HG02571 (cell line): ENCODE measurements around the gene NDUFS8.
"Not testable (repeated sequence)": the region's sequence is repeated elsewhere in the genome, so short reads cannot be mapped to it uniquely, and the experiment has no call there.

Experiments
- ATAC-seq: cut with Tn5 transposase; IDR thresholded peaks from one replicate; pipeline ENCODE4 v1.9.1; 2021; ENCODE audit warnings: mild to moderate bottlenecking, moderate library complexity; ENCODE audit not compliant: unreplicated experiment

Gene NDUFS8

DNA sequence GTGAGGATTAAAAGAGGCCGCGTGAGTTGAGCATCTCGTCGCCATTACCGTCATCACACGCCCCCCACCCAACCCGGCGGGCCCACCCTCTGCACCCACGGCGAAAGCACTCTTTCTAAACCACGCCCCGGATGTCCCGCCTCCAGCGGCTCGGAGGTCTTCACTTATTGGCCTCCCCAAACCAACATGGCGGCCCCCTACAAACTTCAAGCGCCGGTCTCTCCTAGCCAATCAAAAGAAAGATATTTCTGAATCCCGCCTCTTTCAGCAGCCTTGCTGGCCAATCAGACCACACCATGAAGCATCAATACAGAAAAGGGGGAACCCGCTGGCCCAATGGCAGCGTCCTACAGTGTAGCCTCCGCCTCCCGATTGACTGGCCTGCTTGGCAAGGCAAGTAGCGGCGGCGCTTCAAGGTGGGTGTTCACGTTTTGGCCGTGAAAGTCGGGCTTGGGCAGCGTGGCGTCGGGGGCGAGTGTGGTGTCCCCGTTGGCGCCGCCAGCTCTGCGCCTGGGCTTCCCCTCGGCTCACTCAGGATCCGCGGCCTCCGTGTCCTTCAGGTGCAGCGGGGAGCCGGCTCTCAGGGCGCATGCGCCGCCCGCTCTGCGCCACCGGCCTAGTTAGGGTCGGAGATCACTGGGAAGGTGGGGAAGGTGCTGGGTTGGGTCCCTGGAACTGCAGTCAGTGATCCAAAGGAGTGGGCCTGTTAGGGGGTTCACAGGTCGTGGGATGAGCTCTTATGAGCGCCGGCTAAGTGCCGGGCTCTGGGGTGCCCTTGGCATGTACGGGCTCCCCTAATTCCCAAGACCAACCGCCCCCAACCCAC lies at the start of gene NDUFS8:
NDUFS8 (plus strand) TSS at position 364 of the 826 bp plus-strand sequence. CDS start 1,471 bp downstream, outside the sequence.
- peak; percentile 86 for ATAC-seq

DNA sequence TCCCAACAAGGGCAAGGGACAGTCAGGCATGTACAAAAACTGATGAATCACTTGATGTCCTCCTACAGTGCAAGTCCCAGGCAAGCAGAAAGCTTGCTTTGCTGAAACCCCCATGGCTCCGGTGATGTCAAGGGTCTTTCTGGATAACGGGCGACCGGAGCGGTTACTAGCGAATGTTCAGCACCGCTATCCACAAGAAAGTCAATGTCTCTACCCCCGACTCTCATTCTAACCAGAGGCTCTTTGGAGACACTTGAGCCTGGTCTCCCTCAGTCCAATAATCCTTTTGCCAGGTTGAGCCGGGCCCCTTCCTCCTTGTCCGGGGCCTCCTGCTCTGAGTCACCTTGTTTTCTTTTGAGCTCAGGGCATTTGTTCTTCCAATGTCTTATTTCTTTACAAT lies 49.3 kb upstream of the NDUFS8 start:
- ATAC-seq, result not testable (repeated sequence)

DNA sequence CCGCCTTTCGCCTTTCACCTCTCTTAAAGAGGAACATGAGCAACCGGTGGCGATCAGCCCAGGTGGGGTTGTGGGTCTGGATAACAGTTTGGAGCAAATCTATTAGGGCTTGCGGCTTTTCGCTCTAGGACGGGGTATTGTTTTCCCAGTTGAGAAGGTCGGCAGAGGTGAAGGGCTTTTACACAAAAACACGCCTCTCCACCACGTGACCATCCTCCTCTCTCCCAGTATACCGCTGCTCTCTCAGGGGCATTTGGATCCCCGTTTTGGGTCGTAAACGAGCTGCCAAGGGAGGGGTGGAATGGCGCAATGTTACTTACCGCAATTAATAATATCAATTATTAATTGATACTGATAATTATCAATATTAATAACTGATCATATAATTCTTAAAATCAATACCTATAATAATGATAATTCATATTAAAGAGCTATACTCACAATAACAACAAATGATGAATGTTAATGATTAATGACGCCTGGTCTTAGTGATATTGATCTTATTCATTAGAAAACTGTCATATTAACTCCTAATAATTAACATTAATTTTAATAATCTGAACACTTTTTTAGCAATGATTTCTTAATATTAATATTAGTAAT lies 48.1 kb upstream of the NDUFS8 start:
- ATAC-seq, result not testable (repeated sequence)

DNA sequence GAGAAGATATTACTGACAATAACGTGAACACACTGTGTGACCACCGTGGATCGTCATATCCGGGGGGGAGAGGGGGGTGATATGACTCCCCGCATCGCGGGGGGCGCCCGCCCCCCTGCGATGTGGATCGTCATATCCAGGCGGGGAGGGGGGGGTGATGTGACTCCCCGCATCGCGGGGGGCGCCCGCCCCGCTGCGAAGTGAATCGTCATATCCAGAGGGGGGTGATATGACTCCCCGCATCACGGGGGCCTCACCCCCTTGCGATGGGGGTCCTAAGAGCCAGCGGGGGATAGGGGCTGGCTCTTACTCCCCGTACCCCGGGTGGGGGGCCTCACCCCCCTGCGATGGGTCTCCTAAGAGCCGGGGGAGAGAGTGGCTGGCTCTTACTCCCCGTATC lies 46.5 kb upstream of the NDUFS8 start:
- no peak for ATAC-seq

DNA sequence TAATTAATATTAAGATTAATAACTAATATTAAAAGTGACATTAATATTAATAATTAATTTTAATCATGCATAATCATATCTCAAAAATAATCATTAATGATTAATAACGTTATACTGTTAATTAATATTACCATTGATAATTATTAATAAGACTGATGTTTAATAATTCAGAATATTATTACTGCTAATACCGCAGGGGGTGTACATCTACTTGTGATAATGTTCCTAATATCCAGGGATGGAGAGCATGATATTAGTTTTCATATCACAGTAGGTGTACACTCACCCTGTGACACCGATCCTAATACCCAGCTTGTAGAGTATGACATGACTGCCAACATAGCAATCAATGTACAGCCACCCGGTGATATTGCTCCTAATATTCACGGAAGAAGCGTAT lies 45.2 kb upstream of the NDUFS8 start:
- not testable (repeated sequence) for ATAC-seq

DNA sequence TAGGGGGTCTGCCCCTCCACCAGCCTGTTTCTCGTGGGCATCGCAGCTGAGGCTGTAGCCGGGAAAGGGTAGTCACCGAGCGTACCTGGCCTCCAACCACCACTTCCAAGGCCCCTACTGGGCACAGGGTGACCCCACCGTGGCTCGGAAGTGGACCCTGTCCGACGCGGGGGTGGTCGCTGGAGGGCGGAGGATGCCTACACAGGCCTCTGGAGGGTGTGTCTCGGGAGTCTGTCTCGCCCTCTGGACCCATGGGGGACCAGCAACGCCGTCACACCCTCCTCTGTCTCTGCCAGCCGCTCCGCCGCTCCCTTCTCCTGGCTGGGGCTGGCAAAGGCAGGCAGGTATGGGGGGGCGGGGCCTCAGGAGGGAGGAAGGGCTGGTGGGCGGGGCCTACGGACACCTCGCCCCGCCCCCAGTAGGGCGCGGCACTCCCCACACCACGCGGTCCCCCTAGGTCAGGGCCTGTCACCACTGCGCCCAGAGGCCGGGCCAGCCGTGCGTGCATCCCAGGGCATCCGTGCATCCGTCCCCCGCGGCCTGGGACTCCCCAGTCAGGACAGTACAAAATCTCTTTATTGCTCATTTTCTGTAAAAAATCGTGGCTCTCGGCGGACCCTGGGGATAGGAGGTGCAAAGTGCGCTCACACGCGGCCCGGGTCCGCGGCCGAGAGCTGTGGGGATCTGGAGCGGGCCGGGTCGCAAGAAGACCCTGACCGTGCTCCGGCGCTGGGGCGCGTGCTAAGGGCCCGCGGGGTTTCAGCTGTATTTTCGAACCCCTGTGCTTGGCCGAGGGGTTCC lies 39.7 kb upstream of the NDUFS8 start:
- ATAC-seq, result not testable (repeated sequence)

DNA sequence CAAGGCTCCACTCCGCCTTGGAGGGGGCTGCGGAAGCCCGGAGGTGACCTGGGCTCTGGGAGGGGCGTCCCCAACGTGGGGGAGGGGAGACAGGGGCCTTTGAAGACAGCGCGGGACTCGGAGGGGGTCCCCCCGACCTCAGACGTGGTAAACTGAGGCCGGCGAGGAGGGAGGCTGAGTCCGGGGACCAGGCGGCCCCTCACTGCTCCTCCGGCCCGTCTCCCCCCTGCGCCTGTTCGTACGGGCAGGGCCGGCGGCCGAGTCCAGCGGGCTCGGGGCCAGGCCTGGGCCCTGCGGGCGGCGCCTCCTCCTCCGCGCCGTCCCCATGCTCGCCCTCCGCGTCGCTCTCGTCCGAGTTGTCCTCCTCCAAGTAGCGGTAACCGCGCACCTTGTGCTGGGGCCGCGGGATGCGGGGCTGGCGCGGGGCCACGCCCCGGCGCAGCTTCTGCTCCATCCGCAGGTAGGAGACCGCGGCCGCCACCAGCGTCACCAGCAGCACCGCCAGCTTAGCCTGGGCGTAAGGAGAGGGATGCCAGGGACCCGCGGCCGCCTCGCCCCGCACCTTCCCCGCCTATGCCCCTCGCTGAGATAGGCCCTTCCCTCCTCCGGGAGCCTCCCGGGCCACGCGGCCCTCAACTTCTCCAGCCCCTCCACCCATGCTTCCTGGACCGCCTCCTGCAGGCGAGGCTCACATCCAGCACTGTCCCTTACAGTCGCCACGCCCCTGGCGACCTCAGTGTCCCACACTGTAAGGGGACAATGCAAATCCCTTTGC lies 38.9 kb upstream of the NDUFS8 start:
- ATAC-seq, result not testable (repeated sequence)

DNA sequence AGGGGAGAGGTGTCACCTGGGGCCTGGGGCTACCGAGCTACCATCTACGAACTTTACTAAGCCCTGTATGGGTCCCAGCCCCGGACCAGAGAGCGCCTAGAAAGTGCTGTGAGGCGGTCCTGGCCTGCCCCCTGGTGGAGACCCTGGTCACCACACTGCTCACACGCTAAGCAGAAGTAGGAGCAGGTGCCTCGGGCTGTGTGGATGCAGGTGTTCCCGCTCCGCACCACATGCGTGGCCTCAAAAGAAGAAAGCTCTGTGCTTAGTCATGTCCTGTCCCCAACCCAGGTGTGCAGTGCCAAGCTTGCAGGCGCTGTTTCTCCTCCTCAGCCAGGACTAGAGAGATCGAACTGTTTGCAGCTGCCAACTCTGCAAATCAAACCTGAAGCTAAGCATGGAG lies 36.7 kb upstream of the NDUFS8 start:
- not testable (repeated sequence) for ATAC-seq

DNA sequence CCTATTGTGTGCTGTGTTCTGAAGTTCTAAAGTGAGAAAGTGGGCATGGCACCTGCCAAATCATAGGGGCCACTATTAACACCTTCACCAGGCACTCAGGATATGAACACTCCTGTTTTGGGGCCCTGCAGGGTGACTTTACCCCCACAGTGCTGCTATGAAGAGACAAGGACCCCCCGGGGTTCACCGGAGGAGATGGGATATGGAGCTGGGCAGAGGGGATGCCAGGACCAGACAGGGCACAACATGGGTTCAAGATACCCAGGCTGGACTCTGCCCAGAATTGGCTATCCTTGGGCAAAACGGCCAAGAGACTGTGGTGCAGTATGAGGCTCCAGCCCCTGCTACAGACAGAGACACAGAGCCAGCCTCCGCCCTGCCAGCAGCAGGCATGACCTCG lies 36.1 kb upstream of the NDUFS8 start:
- ATAC-seq, result not testable (repeated sequence)

DNA sequence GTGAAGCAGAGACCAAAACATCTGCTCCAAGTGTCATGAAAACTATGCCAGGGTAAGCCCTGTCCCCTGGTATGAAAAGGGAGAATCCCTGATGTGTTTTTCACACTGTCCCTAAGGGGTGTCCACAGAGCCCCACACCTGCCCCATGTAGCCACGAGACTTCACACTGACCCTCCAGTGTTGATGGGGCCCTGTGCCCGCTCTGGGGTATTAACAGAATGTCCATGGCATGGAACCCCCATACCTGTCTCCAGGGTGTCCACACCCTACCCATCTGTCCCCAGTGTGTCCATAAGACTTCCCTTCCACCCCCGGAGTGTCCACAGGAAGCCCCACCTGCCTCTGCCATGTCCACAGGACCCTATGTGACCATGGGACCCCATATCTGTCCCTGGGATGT lies 35.4 kb upstream of the NDUFS8 start:
- ATAC-seq, result not testable (repeated sequence)

DNA sequence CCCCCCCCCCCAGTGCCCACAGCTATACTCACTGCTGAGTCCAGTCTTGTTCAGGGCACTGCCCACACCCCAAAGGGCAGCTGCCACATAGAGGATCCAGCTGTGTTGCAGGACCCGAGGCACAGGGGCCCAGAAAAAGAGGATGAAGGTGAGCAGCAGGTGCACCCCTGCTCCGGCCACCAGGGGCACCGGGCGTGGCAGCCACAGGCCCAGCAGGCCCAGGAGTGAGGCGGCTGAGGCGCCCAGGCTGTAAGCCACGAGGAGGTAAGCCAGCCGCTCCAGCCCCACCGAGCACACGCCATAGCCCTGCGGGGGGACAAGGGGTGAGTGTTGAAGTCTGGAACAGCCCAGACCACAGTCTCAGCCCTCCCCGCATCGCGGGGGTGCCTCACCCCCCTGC lies 34.9 kb upstream of the NDUFS8 start:
- ATAC-seq, result not testable (repeated sequence)

DNA sequence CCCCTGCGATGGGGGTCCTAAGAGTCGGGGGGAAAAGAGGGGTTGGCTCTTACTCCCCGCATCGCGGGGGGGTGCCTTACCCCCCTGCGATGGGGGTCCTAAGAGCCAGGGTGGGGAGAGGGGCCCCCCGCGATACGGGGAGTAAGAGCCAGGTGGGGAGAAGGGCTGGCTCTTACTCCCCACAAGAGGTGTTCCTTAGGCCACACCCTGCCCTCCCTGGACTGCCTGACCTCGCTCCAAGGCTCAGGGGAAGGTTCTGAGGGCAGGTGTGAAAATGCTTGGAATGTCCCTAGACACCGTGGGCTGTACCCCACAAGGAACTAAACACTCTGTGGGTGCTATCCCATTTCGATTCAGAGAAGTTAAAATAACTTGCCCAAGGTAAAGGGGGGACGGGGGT lies 34.4 kb upstream of the NDUFS8 start:
- ATAC-seq, result no peak

DNA sequence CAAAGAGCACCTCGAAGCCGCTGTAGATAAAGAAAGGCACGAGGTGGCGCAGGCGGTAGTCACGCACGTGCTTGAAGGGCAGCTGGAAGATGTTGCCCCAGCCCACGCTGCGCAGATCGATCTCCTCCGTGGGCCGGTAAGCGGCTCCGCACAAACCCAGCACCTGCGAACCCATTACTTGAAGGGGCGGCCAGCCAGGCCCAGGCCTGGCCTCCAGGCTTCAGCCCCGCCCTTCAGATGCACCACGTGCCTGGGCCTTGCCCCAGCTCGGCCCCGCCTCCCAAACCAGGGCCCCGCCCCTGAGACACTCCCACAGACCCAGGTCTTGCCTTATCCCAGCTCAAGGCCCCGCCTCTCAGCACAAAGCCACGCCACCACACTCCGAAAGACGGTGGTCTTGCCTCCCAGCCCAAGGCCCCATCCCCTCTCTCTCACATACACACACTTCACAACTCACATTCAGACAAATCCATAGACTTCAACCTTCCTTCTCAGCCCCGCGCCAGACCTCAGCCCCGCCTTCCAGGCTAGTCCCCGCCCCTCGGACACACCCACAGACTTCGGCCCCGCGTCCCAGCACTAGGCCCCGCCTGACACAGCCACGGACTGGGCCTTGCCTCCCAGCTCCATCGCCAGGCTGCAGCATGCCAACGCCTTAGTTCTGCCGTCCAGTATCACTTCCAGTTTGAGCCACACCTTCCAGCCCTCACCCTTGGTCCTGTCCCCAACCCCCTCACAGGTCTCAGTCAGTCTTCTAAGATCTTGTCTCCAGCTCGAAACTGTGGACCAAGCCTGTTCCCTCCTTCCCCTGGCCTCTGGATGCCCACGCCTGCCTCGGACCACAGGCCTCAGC lies 33.6 kb upstream of the NDUFS8 start:
- no peak for ATAC-seq

DNA sequence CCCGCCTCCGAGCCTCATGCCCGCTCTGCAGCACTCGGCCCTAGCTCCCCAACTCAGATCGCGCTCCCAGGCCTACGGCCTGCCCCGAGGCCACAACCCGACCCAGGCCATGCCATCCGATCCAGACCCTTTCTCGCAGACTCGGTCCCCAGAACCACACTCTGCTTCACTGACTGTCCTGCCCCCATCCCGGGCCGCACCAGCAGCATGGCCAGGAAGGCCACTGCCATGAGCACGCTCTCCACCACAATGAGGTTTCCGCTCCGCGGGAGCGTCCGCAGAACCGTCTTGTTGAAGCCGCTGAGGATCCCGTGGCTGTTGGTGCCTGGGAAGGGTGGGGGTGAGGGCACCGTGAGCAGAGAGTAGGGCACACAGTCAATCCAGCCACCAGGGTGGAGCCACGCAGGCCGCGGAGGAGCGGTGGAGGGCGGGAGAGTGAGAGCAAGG lies 33.0 kb upstream of the NDUFS8 start:
- ATAC-seq, result no peak

DNA sequence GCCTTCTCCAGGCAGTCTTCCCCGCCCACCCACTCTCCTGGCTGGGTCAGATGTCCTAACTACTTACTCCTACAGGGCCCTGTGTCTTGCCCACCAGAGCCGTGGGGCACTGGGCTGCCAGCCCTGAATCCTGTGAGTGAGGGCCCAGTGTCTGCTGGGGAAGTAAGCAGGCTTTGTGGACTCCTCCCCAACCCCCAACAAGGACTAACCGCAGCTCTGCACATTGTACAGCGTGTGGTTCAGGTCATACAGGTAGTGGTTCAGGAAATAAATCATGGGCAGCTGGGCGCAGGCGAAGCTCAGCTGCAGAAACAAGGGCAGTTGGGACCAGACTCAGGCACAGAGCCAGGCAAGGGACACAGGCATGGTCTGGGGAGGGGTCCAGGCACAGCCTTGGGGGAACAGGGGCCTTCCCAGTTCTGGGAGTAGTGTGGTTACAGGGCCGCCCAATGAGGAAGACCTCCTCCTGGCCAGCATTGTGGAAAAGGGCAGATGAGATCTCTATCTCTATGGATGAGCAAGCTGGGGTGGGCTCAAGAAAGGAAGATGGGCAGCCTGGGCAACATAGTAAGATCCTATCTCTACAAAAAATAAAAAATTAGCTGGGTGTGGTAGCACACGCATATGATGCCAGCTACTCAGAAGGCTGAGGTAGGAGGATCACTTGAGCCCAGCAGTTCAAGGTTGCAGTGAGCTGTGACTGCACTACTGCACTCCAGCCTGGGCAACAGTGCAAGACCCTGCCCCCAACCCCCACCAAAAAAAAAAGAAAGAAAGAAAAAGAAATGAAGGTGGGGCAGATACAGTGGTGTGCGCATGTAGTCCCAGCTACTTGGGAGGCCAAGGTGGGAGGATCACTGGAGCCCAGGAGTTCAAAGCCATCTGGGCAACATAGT lies 32.1 kb upstream of the NDUFS8 start:
- no peak for ATAC-seq

DNA sequence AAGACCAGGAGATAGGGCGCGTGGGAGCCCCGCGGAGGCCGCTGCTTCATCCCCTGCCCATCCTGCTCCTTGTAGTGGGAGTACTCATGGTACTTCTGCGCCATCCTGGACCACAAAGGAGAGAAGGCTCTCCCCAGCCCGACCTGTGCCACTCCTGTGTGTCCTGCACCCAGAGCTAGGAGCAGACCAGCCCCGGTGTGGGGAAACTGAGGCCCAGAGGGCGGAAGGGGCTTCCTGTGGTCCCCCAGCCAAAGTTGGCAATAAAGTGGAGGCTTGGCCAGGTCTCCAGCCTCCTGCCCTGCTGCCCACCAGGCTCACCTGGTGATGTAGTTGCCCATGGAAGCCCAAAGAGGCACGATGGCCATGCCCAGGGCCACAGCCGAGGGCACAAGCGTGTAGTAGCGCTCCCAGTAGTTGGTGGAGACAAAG lies 31.3 kb upstream of the NDUFS8 start:
- no peak for ATAC-seq

DNA sequence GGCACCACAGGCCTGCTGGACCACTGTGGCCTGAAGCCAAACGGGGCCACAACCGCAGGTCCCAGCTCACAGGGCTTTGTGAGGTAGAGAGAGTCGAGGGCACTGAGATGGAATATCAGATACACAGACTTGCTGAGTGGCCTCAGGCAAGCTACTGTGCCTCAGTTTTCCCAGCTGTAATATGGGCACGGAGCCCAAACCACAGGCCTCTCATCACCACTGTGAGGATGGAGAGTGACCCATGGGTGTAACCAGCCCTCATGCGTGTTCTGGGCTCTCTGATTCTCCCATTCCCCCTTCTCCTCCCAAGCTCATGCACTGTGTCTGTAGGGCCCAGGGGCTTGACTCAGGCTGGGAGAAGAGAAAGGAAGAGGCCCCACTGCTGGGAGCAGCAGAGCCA lies 30.8 kb upstream of the NDUFS8 start:
- ATAC-seq, result no peak

DNA sequence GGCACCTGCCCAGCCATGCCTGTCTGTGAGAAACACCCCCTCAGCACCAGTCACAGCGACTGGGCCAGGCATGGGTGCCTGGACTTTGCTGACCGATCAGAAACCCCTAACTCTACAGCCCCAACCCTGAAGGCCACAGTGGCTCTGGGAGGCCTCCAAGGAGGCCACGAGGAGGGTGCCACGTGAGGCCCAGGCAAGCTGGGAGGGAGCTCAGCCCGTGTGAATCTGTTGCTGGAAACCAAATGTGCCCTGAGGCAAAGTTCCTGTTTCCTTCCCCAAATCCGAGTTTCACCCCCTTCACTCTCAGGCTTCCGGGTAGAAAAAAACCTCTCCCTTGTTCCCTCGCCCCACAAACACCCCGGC lies 27.9 kb upstream of the NDUFS8 start:
- ATAC-seq, result no peak
